Liver (tissue), 3 donors: ENCODE measurements around the gene NKX1-2.

Experiments used
- CTCF ChIP-seq: fragments of 150-350 bp; IDR thresholded peaks from 2 replicates; pipeline ENCODE4 v1.5.1; 2017; ENCODE audit warnings: improper control_type of control experiment, low read depth, low read length; ENCODE audit not compliant: missing input control
- JUND ChIP-seq, 2 donors: IDR thresholded peaks; 2 replicates each; pipeline ENCODE4 v1.6.1; 2016; ENCODE audit warnings: antibody characterized with exemption in 2 of 2
- RAD21 ChIP-seq, 2 donors: IDR thresholded peaks; 2 replicates each; pipeline ENCODE4 v1.6.1; 2016; ENCODE audit warnings: antibody characterized with exemption in 2 of 2, mild to moderate bottlenecking in 2 of 2
- REST ChIP-seq: IDR thresholded peaks from 2 replicates; pipeline ENCODE4 v1.6.1; 2016; ENCODE audit warnings: antibody characterized with exemption, mild to moderate bottlenecking
- TAF1 ChIP-seq: conservative IDR thresholded peaks from 2 replicates; pipeline ENCODE4 v1.6.1; 2016; ENCODE audit warnings: antibody characterized with exemption, mild to moderate bottlenecking
- YY1 ChIP-seq: IDR thresholded peaks from 2 replicates; pipeline ENCODE4 v1.6.1; 2016; ENCODE audit warnings: antibody characterized with exemption, mild to moderate bottlenecking
- ZBTB33 ChIP-seq: IDR thresholded peaks from 2 replicates; pipeline ENCODE4 v1.6.1; 2016; ENCODE audit warnings: antibody characterized with exemption
- donor health status: healthy.
- donor health status: healthy.

- TF ChIP-seq JUND (IDR thresholded peaks at IDR 0.05): no peak
- no peak for TF ChIP-seq RAD21 (IDR thresholded peaks at IDR 0.05)
- TF ChIP-seq CTCF: no peak
- no peak for TF ChIP-seq REST
- TF ChIP-seq YY1: no peak
- TF ChIP-seq TAF1: no peak
- TF ChIP-seq ZBTB33: no peak
Measured at GRCh38 chr10:124493214-124493882, 43.5 kb upstream of the NKX1-2 start.
